Measurements from ENCODE around the gene DARS2. TPM values are rescaled to one million over a fixed set of nuclear protein-coding genes. Genes with fewer than 3 reads are reported as not detected.
"Not testable (repeated sequence)": the region's sequence is repeated elsewhere in the genome, so short reads cannot be mapped to it uniquely, and the experiment has no call there.

Gene DARS2
- total and polyA plus RNA-seq, 4 donors, result 5.0 to 13.0 (median 10.1) TPM

GRCh38 chr1:173802961-173803360, 21.5 kb upstream of the DARS2 start:
- 92% methylated on average over 2 of the region's 2 CpGs for WGBS
- TF ChIP-seq SP1 (IDR thresholded peaks at IDR 0.05), result no peak
- TF ChIP-seq FOXA2 (IDR thresholded peaks at IDR 0.05), result no peak
- TF ChIP-seq HNF4A (conservative IDR thresholded peaks at IDR 0.05), result no peak
- no peak for TF ChIP-seq NR2F2 (IDR thresholded peaks at IDR 0.05)
- no peak for TF ChIP-seq JUND (IDR thresholded peaks at IDR 0.05)
- TF ChIP-seq RXRA (IDR thresholded peaks at IDR 0.05), result no peak
- TF ChIP-seq, protein P1, sequence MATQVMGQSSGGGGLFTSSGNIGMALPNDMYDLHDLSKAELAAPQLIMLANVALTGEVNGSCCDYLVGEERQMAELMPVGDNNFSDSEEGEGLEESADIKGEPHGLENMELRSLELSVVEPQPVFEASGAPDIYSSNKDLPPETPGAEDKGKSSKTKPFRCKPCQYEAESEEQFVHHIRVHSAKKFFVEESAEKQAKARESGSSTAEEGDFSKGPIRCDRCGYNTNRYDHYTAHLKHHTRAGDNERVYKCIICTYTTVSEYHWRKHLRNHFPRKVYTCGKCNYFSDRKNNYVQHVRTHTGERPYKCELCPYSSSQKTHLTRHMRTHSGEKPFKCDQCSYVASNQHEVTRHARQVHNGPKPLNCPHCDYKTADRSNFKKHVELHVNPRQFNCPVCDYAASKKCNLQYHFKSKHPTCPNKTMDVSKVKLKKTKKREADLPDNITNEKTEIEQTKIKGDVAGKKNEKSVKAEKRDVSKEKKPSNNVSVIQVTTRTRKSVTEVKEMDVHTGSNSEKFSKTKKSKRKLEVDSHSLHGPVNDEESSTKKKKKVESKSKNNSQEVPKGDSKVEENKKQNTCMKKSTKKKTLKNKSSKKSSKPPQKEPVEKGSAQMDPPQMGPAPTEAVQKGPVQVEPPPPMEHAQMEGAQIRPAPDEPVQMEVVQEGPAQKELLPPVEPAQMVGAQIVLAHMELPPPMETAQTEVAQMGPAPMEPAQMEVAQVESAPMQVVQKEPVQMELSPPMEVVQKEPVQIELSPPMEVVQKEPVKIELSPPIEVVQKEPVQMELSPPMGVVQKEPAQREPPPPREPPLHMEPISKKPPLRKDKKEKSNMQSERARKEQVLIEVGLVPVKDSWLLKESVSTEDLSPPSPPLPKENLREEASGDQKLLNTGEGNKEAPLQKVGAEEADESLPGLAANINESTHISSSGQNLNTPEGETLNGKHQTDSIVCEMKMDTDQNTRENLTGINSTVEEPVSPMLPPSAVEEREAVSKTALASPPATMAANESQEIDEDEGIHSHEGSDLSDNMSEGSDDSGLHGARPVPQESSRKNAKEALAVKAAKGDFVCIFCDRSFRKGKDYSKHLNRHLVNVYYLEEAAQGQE (IDR thresholded peaks at IDR 0.05), result no peak
- TF ChIP-seq TAF1 (conservative IDR thresholded peaks at IDR 0.05), result no peak
- no peak for TF ChIP-seq GABPA (IDR thresholded peaks at IDR 0.05 in 1 of 2, conservative IDR thresholded peaks at IDR 0.05 in 1 of 2)
- TF ChIP-seq YY1 (IDR thresholded peaks at IDR 0.05), result no peak
- TF ChIP-seq, protein P2, sequence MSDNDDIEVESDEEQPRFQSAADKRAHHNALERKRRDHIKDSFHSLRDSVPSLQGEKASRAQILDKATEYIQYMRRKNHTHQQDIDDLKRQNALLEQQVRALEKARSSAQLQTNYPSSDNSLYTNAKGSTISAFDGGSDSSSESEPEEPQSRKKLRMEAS (IDR thresholded peaks at IDR 0.05), result no peak
- TF ChIP-seq, protein P3, sequence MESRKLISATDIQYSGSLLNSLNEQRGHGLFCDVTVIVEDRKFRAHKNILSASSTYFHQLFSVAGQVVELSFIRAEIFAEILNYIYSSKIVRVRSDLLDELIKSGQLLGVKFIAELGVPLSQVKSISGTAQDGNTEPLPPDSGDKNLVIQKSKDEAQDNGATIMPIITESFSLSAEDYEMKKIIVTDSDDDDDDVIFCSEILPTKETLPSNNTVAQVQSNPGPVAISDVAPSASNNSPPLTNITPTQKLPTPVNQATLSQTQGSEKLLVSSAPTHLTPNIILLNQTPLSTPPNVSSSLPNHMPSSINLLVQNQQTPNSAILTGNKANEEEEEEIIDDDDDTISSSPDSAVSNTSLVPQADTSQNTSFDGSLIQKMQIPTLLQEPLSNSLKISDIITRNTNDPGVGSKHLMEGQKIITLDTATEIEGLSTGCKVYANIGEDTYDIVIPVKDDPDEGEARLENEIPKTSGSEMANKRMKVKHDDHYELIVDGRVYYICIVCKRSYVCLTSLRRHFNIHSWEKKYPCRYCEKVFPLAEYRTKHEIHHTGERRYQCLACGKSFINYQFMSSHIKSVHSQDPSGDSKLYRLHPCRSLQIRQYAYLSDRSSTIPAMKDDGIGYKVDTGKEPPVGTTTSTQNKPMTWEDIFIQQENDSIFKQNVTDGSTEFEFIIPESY (IDR thresholded peaks at IDR 0.05), result no peak
- TF ChIP-seq FOXA1 (IDR thresholded peaks at IDR 0.05), result no peak
- no peak for TF ChIP-seq HNF4G (IDR thresholded peaks at IDR 0.05)
- TF ChIP-seq, protein P4, sequence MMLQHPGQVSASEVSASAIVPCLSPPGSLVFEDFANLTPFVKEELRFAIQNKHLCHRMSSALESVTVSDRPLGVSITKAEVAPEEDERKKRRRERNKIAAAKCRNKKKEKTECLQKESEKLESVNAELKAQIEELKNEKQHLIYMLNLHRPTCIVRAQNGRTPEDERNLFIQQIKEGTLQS (IDR thresholded peaks at IDR 0.05), result no peak
- TF ChIP-seq RAD21 (IDR thresholded peaks at IDR 0.05), result no peak
- no peak for TF ChIP-seq EGR1 (IDR thresholded peaks at IDR 0.05; ENCODE audit: low read depth in 2 of 2)
- no peak for DNase-seq (ENCODE audit: low spot score)
- H3K4me1 ChIP-seq (ENCODE audit: control insufficient read depth in 4 of 4, insufficient read depth in 4 of 4, low read length in 3 of 4), result no peaks in the 10 kb centered on the region
- H3K27me3 ChIP-seq (ENCODE audit: control insufficient read depth in 4 of 4, insufficient read depth in 4 of 4, low read length in 3 of 4), result no peaks in the 10 kb centered on the region
- no peaks in the 10 kb centered on the region for H3K36me3 ChIP-seq (ENCODE audit: control insufficient read depth in 4 of 4, insufficient read depth in 3 of 4, low read depth in 1 of 4, low read length in 3 of 4)
- no peak overlapping the region for H3K9ac ChIP-seq (ENCODE audit: low read depth in 1 of 2, low read length in 2 of 2)
- H3K4me3 ChIP-seq (ENCODE audit: low read depth in 1 of 3, low read length in 3 of 3), result no peak overlapping the region
- no peak overlapping the region for H3K27ac ChIP-seq (ENCODE audit: low read depth in 1 of 2, low read length in 2 of 2)
- no peaks in the 10 kb centered on the region for H3K9me3 ChIP-seq (ENCODE audit: control insufficient read depth in 4 of 4, low read length in 3 of 4)

GRCh38 chr1:173813654-173814053, 10.8 kb upstream of the DARS2 start:
- not testable (repeated sequence) for H3K27me3 ChIP-seq (ENCODE audit: control insufficient read depth in 4 of 4, insufficient read depth in 4 of 4, low read length in 3 of 4); H3K9me3 ChIP-seq (ENCODE audit: control insufficient read depth in 4 of 4, low read length in 3 of 4); H3K27ac ChIP-seq (ENCODE audit: low read depth in 1 of 2, low read length in 2 of 2); DNase-seq (ENCODE audit: low spot score); H3K4me1 ChIP-seq (ENCODE audit: control insufficient read depth in 4 of 4, insufficient read depth in 4 of 4, low read length in 3 of 4); H3K9ac ChIP-seq (ENCODE audit: low read depth in 1 of 2, low read length in 2 of 2); H3K36me3 ChIP-seq (ENCODE audit: control insufficient read depth in 4 of 4, insufficient read depth in 3 of 4, low read depth in 1 of 4, low read length in 3 of 4); H3K4me3 ChIP-seq (ENCODE audit: low read depth in 1 of 3, low read length in 3 of 3)
- 98% methylated on average over 5 of the region's 5 CpGs for whole genome bisulfite sequencing
